ENCODE measurements around the gene BEX1. TPM values are rescaled to one million over a fixed set of nuclear protein-coding genes. Genes with fewer than 3 reads are reported as not detected.
"Not testable (repeated sequence)": the region's sequence is repeated elsewhere in the genome, so short reads cannot be mapped to it uniquely, and the experiment has no call there.

Gene BEX1
- polyA plus RNA-seq (2012; ENCODE audit: insufficient read depth, insufficient read length), result 74.8 TPM

DNA sequence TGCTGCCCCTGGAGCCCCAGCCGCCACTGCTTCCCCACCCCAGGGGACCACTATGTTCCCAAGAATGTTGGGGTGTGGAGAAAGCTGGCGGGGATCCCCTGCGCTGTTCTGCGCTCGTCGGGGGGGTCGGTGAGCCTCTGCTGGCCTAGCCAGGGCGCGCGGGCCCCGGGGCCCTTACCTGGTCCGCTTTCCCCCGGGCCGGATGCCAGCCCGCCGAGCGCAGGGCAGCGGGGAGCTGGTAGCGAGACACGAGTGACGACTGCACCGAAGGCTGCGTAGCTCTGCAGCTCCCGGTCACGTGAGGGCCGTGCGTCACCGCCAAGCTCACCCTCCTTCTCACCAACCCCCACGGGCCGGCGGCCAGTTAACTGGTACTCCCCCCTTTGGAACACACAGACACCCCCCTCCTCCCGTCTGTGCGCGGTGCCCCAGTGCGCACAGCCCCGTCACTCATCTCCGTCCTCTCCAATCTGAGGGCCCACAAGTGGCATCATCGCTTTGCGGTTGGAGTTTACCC is at the start of gene BEX1:
TSS of gene BEX1 (minus strand) at position 254 of the 517 bp plus-strand sequence. CDS start 897 bp downstream, outside the sequence.
- DNase-seq (ENCODE audit: low read depth, low spot score), result peak; percentile 64
- H3K4me3 ChIP-seq (ENCODE audit: low read length), result peak within 1 kb of the TSS; percentile 62

DNA sequence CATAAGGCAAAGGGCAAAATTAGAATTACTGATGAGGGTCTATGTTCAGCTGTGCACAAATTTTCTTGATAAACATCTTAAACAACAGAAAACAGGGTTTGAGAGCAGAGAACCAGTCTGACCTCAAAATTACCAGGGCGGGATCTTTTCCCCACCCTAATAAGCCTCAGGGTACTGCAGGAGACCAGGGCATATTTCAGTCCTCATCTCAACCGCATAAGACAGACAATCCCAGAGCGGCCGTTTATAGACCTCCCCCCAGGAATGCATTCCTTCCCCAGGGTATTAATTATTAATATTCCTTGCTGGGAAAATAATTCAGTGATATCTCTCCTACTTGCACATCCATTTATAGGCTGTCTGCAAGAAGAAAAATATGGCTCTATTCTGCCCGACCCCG is 45.5 kb upstream of the BEX1 start:
- not testable (repeated sequence) for DNase-seq (ENCODE audit: low read depth, low spot score); H3K4me3 ChIP-seq (ENCODE audit: low read length)

DNA sequence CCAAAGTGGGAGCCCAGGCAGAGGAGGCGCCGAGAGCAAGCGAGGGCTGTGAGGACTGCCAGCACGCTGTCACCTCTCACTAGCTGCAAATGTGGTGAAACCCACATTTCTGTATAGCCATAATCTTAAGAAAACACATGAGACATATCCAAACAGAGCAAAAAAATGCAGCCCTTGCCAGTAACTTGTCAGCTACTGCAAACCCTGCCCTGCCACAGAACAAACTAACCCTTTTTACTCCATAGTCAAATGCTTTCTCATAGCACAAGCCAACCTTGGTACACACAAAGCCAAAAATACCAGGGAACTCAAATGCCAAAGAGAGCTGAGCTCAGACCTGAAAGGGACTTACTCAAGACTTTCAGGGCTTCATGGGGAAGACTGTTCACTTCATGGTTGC is 43.9 kb upstream of the BEX1 start:
- no peak overlapping the region for H3K4me3 ChIP-seq (ENCODE audit: low read length)
- no peak for DNase-seq (ENCODE audit: low read depth, low spot score)

DNA sequence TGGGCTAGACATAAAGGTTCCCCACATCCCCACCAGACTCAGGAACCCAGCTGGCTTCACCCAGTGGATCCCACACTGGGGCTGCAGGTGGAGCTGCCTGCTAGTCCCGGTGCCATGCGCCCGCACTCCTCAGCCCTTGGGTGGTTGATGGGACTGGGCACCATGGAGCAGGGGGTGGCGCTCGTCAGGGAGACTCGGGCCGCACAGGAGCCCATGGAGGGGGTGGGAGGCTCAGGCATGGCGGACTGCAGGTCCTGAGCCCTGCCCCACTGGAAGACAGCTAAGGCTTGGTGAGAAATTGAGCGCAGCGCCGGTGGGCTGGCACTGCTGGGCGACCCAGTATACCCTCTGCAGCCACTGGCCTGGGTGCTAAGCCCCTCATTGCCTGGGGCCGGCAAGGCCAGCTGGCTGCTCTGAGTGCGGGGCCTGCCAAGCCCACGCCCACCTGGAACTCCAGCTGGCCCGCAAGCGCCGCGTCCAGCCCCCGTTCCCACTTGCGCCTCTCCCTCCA is 43.3 kb upstream of the BEX1 start:
- not testable (repeated sequence) for H3K4me3 ChIP-seq (ENCODE audit: low read length); DNase-seq (ENCODE audit: low read depth, low spot score)

DNA sequence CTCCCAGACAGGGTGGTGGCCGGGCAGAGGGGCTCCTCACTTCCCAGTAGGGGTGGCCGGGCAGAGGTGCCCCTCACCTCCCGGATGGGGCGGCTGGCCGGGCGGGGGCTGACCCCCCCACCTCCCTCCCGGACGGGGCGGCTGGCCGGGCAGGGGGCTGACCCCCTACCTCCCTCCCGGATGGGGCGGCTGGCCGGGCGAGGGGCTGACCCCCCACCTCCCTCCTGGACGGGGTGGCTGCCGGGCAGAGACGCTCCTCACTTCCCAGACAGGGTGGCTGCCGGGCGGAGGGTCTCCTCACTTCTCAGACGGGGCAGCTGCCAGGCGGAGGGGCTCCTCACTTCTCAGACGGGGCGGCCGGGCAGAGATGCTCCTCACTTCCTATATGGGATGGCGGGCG is 40.4 kb upstream of the BEX1 start:
- not testable (repeated sequence) for DNase-seq (ENCODE audit: low read depth, low spot score); H3K4me3 ChIP-seq (ENCODE audit: low read length)

DNA sequence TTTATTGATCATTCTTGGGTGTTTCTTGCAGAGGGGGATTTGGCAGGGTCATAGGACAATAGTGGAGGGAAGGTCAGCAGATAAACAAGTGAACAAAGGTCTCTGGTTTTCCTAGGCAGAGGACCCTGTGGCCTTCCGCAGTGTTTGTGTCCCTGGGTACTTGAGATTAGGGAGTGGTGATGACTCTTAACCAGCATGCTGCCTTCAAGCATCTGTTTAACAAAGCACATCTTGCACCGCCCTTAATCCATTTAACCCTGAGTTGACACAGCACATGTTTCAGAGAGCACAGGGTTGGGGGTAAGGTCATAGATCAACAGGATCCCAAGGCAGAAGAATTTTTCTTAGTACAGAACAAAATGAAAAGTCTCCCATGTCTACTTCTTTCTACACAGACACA is 39.9 kb upstream of the BEX1 start:
- not testable (repeated sequence) for H3K4me3 ChIP-seq (ENCODE audit: low read length); DNase-seq (ENCODE audit: low read depth, low spot score)

DNA sequence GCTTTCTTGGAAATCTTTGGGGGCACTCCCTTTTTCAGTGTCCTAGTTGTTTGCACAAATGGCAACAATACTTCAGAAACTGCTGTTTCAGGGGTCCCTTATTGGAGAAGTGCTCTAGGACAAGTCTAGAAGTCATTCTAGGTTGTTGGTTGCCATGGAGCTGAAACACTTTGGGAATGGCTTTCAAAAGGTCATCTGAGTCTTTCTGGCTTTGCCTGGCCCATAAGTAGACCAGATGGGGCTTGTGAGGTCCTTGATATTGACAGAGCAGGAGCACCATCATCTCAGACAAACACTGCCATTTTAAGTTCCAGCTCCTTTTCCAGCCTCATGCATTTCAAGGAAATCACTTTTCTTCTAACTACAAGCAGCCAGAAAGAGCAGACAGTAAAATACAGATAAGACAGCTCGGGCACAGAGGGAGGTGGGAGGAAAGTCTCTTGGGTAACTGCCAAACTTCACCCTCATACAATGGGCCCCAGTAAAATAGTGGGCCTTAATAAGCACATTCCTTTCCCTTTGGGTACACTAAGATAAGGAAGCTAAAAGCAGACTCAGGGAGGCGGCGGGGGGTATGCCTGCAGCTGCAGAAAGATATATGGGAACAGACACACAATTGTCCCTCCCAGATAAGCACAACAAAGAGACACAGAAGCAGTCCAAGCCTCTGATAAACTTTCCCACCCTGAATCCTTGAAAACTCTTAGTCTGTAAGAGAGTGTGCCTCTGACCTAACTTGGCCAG is 37.5 kb upstream of the BEX1 start:
- no peak overlapping the region for H3K4me3 ChIP-seq (ENCODE audit: low read length)
- no peak for DNase-seq (ENCODE audit: low read depth, low spot score)

DNA sequence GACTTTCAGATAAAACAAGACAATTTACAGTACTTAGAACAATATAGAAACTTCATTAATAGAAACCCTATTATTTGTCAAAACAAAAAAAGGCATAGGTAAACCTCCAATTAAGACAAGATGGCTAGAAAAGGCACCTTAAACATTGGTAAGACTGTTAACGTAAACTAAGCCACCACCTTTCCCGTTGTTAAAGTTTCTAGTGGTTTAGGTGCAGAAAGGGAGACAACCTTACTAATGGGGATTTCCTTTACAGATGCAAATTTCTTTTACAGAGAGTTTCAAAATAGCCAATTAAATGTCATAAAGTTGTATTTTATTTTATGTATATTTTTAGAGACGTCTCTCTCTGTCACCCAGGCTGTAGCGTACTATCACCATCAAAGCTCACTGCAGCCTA is 36.5 kb upstream of the BEX1 start:
- no peak for DNase-seq (ENCODE audit: low read depth, low spot score)
- no peak overlapping the region for H3K4me3 ChIP-seq (ENCODE audit: low read length)

DNA sequence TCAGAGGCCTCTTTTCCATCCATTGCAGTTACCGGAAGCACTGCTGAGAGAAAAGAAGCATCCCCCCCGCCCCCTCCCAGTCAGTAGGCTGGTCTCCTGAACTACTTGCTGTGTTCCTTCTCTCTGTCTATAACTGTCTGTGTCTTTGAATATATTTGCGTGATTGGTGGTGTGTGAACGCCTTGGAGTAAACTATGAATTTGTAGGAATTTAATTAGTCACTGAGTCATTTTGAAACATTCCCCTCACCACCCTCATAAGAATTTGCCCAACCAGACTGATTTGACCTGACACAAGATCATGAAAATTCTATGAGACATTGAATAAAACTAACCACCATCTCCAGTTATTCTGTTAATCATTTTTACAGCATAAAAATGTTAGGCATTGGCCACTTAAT is 35.7 kb upstream of the BEX1 start:
- H3K4me3 ChIP-seq (ENCODE audit: low read length), result no peak overlapping the region
- no peak for DNase-seq (ENCODE audit: low read depth, low spot score)

DNA sequence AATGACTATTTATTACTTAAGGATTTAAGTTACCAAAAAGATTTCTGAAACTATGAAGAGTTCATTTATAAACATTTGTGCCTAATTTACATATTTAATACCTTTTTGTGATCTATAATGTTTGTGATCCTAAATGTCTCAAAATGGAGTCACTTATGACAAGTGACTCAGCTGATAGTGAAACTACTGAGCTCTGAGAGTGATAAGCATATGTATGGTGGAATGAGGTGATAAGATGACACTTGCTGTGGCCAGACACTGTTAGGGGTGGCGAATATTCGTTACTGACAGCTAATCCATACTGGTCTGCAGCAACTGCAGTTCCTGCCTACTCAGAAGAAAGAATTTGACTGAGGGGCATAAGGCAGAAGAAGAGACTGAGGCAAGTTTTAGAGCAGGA is 34.5 kb upstream of the BEX1 start:
- DNase-seq (ENCODE audit: low read depth, low spot score), result no peak
- no peak overlapping the region for H3K4me3 ChIP-seq (ENCODE audit: low read length)

DNA sequence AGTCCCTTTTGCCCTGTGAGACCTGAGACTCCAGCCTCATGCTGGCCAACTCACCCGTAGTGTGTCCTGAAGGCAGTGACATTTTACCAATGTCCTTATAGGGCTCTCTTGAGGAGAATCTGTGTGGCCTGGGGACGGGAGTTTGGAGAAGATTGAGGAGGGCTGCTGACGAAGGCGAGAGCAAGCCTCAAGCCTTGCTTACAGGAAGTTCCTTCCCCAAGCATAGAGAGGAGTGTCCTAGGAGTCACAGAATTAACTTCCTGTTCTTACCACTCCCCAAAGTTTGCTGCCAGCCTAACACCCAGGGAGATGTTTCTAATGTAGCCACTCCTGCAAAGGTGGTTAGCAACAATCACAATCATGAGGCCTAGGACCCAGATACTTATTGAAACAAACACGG is 29.0 kb upstream of the BEX1 start, which contains the start of gene NXF3:
TSS of gene NXF3 (minus strand) at position 202 of the 400 bp plus-strand sequence. CDS start at position 82, 120 bp downstream.
- no peak within 1 kb of the TSS for H3K4me3 ChIP-seq (ENCODE audit: low read length)
- no peak for DNase-seq (ENCODE audit: low read depth, low spot score)

DNA sequence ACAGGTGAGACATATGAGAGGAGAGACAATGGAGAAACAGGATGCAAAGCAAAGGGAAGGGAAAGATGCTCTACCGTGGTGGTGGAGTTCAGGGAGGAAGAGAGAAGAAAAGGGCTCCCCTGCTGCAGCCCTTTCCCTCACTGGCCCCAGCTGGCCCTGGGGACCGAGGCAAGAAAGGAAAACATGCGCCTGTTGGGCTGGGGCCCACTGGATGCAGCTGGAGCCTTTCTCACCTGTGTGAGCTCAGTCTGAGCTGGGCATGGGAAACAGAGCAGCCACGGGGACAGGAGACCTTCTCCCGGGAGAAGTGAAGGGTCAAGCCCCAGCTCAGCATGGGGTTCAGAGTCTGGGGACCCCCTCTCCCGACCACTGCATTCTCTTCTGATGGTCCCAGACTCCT is 17.1 kb upstream of the BEX1 start:
- DNase-seq (ENCODE audit: low read depth, low spot score), result no peak
- no peak overlapping the region for H3K4me3 ChIP-seq (ENCODE audit: low read length)

DNA sequence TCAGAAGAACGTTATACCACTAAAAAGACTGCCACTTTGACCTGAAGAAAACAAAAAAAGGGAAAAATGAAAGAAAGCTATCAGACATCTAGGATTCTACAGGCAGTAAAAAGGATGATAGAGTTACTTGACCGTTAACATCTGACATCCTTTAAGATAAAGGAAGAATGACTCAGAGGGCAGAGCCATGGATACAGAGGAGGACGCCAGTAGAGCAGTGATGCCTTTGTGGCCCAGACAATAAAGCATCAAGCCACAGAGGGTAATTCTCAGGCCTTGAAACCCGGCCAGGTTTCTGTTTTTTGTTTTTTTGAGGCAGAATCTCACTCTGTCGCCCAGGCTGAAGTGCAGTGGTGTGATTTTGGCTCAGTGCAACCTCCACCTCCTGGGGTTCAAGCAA is 9.5 kb upstream of the BEX1 start:
- H3K4me3 ChIP-seq (ENCODE audit: low read length), result no peak overlapping the region
- no peak for DNase-seq (ENCODE audit: low read depth, low spot score)

DNA sequence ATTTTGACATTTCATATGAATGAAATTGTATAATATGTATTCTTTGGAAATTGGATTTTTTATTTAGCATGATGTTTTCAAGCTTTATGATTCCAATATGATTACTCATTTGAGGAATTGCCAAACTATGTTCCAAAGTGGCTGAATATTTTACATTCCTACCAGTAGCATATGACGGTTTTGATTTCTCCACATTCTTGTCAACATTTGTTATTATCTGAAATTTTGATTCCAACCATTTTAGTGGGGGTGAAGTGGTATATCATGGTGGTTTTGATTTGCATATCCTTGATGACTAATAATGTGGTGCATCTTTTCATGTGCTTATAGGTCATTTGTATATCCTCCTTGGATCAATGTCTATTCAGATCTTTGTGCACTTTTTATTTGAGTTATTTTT is 2.6 kb upstream of the BEX1 start:
- no peak for DNase-seq (ENCODE audit: low read depth, low spot score)
- no peak overlapping the region for H3K4me3 ChIP-seq (ENCODE audit: low read length)

DNA sequence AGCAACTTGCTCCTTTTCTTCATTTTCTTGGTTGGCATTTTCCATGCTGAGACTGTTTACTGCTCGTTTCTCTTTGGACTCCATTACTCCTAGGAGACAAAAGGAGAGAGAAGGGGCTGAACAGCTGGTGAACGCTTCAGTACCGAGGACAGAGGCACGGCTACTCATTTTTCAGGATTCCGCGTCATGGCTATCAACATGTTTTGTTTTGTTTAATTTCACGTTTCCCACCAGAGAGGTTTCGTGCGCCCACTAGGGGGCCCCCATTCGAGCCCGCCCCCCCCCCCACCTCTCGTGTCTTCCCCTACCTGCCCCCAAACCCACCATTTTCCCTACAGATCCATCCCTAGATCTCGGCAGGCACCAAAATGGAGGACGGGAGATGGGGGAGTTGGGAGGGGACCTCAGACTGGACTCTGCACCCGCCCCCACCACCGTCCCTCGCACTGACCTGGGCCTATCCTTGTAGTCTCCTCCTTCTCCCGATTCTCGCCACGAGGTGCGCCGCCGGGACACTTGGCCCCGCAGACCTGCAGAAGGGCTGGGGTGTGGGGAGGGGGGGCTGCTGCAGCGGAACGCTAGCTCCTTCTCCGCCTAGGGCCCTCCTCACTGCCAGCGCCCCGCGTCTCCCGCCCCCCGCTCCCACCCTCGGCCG is 653 bp downstream of the BEX1 start:
- DNase-seq (ENCODE audit: low read depth, low spot score), result peak; percentile 35
- peak overlapping the region; percentile 62 for H3K4me3 ChIP-seq (ENCODE audit: low read length)

DNA sequence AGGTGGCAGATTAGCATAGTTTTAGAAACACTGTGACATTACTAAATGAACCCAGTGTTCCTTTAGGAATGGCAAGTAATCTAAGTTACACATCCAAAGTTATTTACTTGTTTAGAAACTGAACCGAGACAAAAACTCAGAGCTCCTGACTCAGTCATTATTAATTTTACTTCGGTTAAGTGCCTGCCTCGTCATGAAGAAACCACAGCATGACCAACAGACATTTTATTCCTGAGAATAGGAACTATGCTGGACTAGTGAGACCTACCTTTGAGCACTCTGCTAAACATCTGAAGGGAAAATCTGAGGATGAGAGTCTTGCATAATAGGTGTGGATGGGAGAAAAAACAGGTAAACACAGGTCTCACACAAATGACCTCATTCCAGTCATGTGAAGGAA is 2.5 kb downstream of the BEX1 start:
- no peak for DNase-seq (ENCODE audit: low read depth, low spot score)
- H3K4me3 ChIP-seq (ENCODE audit: low read length), result no peak overlapping the region

DNA sequence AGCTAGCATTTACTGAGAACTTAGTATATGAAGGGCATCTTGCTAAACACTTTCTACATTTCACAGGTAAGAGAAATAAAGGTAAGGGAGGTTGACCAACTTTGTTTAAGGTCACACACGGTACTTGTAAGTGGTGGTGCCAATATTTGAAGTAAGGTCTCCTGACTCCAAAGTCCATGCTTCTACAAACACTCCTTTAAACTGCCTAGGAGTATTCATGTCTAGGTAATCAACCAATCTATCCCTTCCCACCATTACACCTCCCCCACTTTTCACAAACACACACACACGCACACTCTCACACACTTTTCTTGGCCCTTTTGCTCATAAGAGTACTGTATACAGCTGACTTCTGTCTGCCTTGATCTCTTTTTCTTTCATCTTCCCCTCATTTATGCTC is 7.1 kb downstream of the BEX1 start:
- DNase-seq (ENCODE audit: low read depth, low spot score), result no peak
- no peak overlapping the region for H3K4me3 ChIP-seq (ENCODE audit: low read length)

DNA sequence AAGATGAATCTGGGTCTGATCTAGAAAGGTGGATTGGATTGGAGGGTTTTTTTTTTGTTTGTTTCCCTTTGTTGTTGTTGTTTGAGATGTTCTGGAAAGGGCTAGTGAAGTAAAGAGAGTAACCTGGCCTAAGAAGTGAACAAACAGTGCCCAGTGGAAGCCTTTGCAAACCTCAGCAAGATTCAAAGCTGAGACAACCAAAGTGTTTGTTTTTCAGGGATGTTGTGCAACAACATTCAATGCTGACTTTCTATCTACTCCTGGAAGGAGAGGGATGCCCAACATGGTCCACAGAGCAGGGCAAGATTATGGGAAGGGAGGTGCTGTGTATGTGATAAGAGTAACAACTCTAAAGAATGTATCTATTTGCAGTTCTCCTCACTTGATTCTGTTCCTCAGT is 11.3 kb downstream of the BEX1 start:
- no peak for DNase-seq (ENCODE audit: low read depth, low spot score)
- H3K4me3 ChIP-seq (ENCODE audit: low read length), result no peak overlapping the region

DNA sequence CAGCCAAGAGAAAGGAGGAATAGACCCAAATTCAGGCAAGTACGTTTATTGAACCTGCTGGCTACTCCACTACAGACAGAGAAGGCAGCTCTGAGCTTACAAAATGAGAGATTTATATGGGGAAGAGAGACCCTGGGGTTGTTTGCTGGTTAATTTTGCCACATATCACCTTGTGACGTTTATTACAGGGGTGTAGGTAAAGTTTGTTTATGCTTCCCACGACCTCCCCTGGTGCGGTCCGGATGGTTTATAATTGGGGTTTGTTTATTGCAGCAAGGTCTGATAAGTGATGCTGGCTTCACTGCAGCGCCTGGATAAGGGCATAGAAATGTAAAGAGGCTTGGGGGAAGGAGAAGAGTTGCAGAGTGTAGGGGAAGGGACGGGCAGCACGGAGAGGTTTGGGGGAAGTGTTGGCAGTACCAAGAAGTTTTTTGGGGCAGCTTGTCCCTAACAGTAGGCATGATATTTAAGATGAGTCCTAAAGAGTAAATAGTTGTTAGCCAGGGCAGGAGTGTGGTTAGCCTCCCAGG is 12.6 kb downstream of the BEX1 start:
- no peak for DNase-seq (ENCODE audit: low read depth, low spot score)
- no peak overlapping the region for H3K4me3 ChIP-seq (ENCODE audit: low read length)

DNA sequence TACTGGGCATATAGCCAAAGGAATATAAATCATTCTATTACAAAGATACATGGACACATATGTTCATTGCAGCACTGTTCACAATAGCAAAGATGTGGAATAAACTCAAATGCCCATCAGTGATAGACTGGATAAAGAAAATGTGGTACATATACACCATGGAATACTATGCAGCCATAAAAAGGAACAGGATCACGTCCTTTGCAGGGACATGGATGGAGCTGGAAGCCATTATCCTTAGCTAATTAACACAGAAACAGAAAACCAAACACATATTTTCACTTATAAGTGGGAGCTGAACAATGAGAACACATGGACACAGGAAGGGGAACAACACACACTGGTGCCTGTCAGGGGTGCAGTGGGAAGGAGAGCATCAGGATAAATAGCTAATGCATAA is 30.6 kb downstream of the BEX1 start:
- DNase-seq (ENCODE audit: low read depth, low spot score); H3K4me3 ChIP-seq (ENCODE audit: low read length): not testable (repeated sequence)

Measured in Jurkat, Clone E6-1 (cell line).